Purkinje cell (primary cell): ENCODE results near the gene KRT85. TPM values are rescaled to one million over a fixed set of nuclear protein-coding genes. Genes with fewer than 3 reads are reported as not detected.

Experiments
- polyA plus RNA-seq: library from polyadenylated mRNA; unstranded; fragments of >200 nt; fragmentation: Nextera tagmentation; gene quantifications from 2 replicates; pipeline ENCODE4 v1.2.1, GENCODE V29; 2014

KRT85 gene
- polyA plus RNA-seq = not detected in 2 replicates

GRCh38 chr12:52366738-52367485, at the start of gene KRT85:
Gene KRT85 (minus strand): TSS chr12:52367481. CDS start chr12:52367405, 76 bp downstream.

GRCh38 chr12:52405922-52406385, 38.7 kb upstream of the KRT85 start, which contains the start of gene KRT82:
Gene KRT82 (minus strand): TSS chr12:52406335. CDS start chr12:52406277, 58 bp downstream.

GRCh38 chr12:52385226-52385702, 18.0 kb upstream of the KRT85 start, which contains the start of gene KRT84:
Gene KRT84 (minus strand): TSS chr12:52385652. CDS start chr12:52385585, 67 bp downstream.

GRCh38 chr12:52320784-52321400, 46.4 kb downstream of the KRT85 start, which contains the start of gene KRT83:
Gene KRT83 (minus strand): TSS chr12:52321398. CDS start chr12:52321335, 63 bp downstream.

Other genes starting within 250 kb of the KRT85 start
- gene KRT80, start 175.5 kb downstream of the KRT85 start, polyA plus RNA-seq = not detected in 2 replicates
- gene KRT7, start 134.2 kb downstream of the KRT85 start, polyA plus RNA-seq = not detected in 2 replicates
- gene KRT86, start 92.8 kb downstream of the KRT85 start, polyA plus RNA-seq = 0.19 and 0.92 TPM in 2 replicates
- not detected in 2 replicates for gene KRT81, start 75.9 kb downstream of the KRT85 start, polyA plus RNA-seq
- gene KRT83, start 46.1 kb downstream of the KRT85 start, polyA plus RNA-seq = not detected in 2 replicates
- not detected in 2 replicates for gene KRT84, start 18.2 kb upstream of the KRT85 start, polyA plus RNA-seq
- gene KRT82, start 38.9 kb upstream of the KRT85 start, polyA plus RNA-seq = not detected in 2 replicates
- gene KRT75, start 66.9 kb upstream of the KRT85 start, polyA plus RNA-seq = not detected in 2 replicates
- not detected in 2 replicates for gene KRT6B, start 84.7 kb upstream of the KRT85 start, polyA plus RNA-seq
- gene KRT6C, start 106.3 kb upstream of the KRT85 start, polyA plus RNA-seq = not detected in 2 replicates
- not detected in 2 replicates for gene KRT6A, start 125.8 kb upstream of the KRT85 start, polyA plus RNA-seq
- not detected in 2 replicates for gene KRT5, start 152.9 kb upstream of the KRT85 start, polyA plus RNA-seq
- not detected in 2 replicates for gene KRT71, start 185.7 kb upstream of the KRT85 start, polyA plus RNA-seq
- gene KRT74, start 206.4 kb upstream of the KRT85 start, polyA plus RNA-seq = 0.35 and 0.92 TPM in 2 replicates
- gene KRT72, start 234.0 kb upstream of the KRT85 start, polyA plus RNA-seq = 2.1 and 5.0 TPM in 2 replicates